HCT116 (cell line): ENCODE measurements around the gene PTTG1IP.

Experiments used
- CEBPB ChIP-seq: IDR thresholded peaks from 2 replicates; pipeline ENCODE4 v1.6.1; 2012; ENCODE audit warnings: low read depth
- CTCF ChIP-seq, 3 experiments: fragments of 200-600 bp in 1 of 3; sonication (generic) in 1 of 3; IDR thresholded peaks in 2 of 3; conservative IDR thresholded peaks in 1 of 3; 2 replicates each; pipeline ENCODE4 v1.5.1; 2012 to 2017; ENCODE audit warnings: low read depth in 2 of 3, low read length in 2 of 3, antibody characterized with exemption in 1 of 3, borderline replicate concordance in 1 of 3, control low read depth in 1 of 3, mild to moderate bottlenecking in 1 of 3, mixed read lengths in 1 of 3, mixed run types in 1 of 3, moderate library complexity in 1 of 3; ENCODE audit not compliant: insufficient read depth in 1 of 3
- EZH2 ChIP-seq: fragments of 200-600 bp; sonication (generic); IDR thresholded peaks from 2 replicates; pipeline ENCODE4 v1.6.1; 2017; ENCODE audit warnings: antibody characterized with exemption, mixed run types
- EZH2phosphoT487 ChIP-seq: fragments of 200-600 bp; IDR thresholded peaks from 2 replicates; pipeline ENCODE4 v1.6.1; 2018; ENCODE audit warnings: antibody characterized with exemption, borderline replicate concordance
- JUND ChIP-seq: IDR thresholded peaks from 2 replicates; pipeline ENCODE4 v1.6.1; 2012
- POLR2A ChIP-seq: IDR thresholded peaks from 2 replicates; pipeline ENCODE4 v1.7.0; 2011; ENCODE audit warnings: borderline replicate concordance; ENCODE audit not compliant: insufficient read depth, insufficient read length; ENCODE audit errors: extremely low read depth
- POLR2AphosphoS5 ChIP-seq: IDR thresholded peaks from 2 replicates; pipeline ENCODE4 v1.6.1; 2011; ENCODE audit warnings: mild to moderate bottlenecking, low read depth, low read length, moderate library complexity
- SIN3A ChIP-seq: IDR thresholded peaks from 2 replicates; pipeline ENCODE4 v1.6.1; 2012; ENCODE audit warnings: low read depth
- TCF7L2 ChIP-seq: IDR thresholded peaks from 2 replicates; pipeline ENCODE4 v1.7.0; 2011; ENCODE audit warnings: borderline replicate concordance, inconsistent platforms; ENCODE audit not compliant: insufficient read depth, insufficient read length; ENCODE audit errors: extremely low read depth
- YY1 ChIP-seq: IDR thresholded peaks from 2 replicates; pipeline ENCODE4 v1.6.1; 2011; ENCODE audit warnings: low read length, low read depth, moderate library complexity, mild to moderate bottlenecking; ENCODE audit not compliant: insufficient replicate concordance; ENCODE audit errors: extremely low read depth

GRCh38 chr21:44909719-44910118 lies 36.2 kb upstream of the PTTG1IP start:
- TF ChIP-seq EZH2 (no peak), POLR2AphosphoS5 (no peak), EZH2phosphoT487 (no peak), SIN3A (no peak), TCF7L2 (no peak), POLR2A (no peak), JUND (no peak), CTCF (IDR thresholded peaks at IDR 0.05 in 2 of 3, conservative IDR thresholded peaks at IDR 0.05 in 1 of 3; ENCODE audit: borderline replicate concordance in 1 of 3, insufficient read depth in 1 of 3, low read depth in 2 of 3, low read length in 2 of 3) (no peak), CEBPB (no peak), YY1 (no peak)
